HUES6 (cell line): ENCODE data around the gene CORIN.

Experiments
- H3K27ac ChIP-seq: 2 replicates; pipeline ENCODE4 v1.7.0; 2013; ENCODE audit warnings: low read depth, mild to moderate bottlenecking, low read length, inconsistent platforms
- H3K27me3 ChIP-seq: 2 replicates; pipeline ENCODE4 v1.6.1; 2013; ENCODE audit warnings: low read length; ENCODE audit not compliant: control insufficient read depth, insufficient read depth
- H3K36me3 ChIP-seq: 2 replicates; pipeline ENCODE4 v1.6.1; 2013; ENCODE audit warnings: low read length; ENCODE audit not compliant: control insufficient read depth, insufficient read depth
- H3K4me1 ChIP-seq: 2 replicates; pipeline ENCODE4 v1.6.1; 2013; ENCODE audit warnings: low read length; ENCODE audit not compliant: control insufficient read depth, insufficient read depth
- H3K4me3 ChIP-seq: 2 replicates; pipeline ENCODE4 v1.5.1; 2013; ENCODE audit warnings: low read depth, low read length
- H3K9ac ChIP-seq: one replicate; pipeline ENCODE4 v1.6.1; 2013; ENCODE audit warnings: mild to moderate bottlenecking, low read length
- H3K9me3 ChIP-seq: 2 replicates; pipeline ENCODE4 v1.6.1; 2013; ENCODE audit warnings: low read depth, low read length; ENCODE audit not compliant: control insufficient read depth, insufficient read depth

Gene CORIN

DNA sequence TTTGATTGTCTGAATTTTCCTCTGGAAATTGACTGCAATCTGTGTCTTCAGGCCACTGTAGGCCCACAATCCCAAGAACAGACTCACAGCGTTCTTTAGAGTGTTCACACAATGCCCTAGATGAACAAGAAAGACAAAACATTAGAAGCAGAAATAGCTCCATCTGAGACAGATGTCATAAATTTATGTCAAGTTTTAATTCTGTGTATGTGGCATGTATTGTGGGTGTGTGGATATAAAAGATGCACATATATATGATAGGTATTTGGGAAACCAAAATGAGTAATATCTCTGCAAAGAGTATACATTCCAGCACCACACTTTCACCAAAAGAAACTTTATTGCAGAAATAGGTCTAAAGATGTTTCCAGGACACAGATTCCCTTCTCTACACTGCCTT lies 176.1 kb downstream of the CORIN start:
- Histone ChIP-seq H3K4me1 (no peaks in the 10 kb centered on the region), H3K4me3 (no peak overlapping the region), H3K27ac (no peak overlapping the region), H3K27me3 (no peaks in the 10 kb centered on the region), H3K9me3 (peaks cover 9% of the 10 kb centered on the region; the same call in 1 of the 2 replicates), H3K36me3 (no peaks in the 10 kb centered on the region), H3K9ac (no peak overlapping the region)

GRCh38 chr4:47659342-47659741 lies 178.5 kb downstream of the CORIN start:
- H3K27ac ChIP-seq = no peak overlapping the region
- peaks cover 9% of the 10 kb centered on the region; the same call in 1 of the 2 replicates for H3K9me3 ChIP-seq
- no peak overlapping the region for H3K4me3 ChIP-seq
- no peak overlapping the region for H3K9ac ChIP-seq
- no peaks in the 10 kb centered on the region for H3K4me1 ChIP-seq
- no peaks in the 10 kb centered on the region for H3K36me3 ChIP-seq
- H3K27me3 ChIP-seq = no peaks in the 10 kb centered on the region

DNA sequence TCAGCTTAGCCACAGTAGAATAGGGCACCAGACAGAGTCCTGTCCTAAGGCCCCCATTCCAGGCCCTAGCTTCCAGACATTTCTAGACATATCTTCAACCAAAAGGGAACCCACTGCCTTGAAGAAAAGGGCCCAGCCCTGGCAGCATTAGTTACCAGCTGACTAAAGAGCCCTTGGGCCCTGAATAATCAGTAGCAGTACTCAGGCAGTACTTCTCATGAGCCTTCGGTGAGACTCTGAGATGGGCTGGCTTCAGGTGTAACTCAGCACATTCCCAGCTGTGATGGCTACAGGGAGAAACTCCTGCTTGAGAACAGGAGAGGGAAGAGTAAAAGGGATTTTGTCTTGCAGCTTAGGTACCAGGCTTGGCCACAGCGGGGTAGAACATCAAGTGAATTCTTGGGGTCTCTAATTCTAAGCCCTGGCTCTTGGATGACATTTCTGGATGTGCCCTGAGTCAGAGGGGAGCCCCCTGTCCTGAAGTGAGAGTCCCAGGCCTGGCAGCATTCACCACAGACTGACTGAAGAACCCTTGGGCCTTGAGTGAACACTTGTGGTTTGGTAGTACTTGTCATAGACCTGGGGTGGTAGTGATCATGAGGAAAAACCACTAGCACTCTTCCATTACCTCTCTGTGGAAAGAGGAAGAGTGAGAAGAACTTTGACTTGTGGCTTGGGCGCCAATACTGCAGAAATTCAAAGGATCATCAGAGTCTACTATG lies 182.7 kb downstream of the CORIN start:
- Histone ChIP-seq H3K27me3 (no peaks in the 10 kb centered on the region), H3K9me3 (peaks cover 9% of the 10 kb centered on the region; the same call in 1 of the 2 replicates), H3K27ac (no peak overlapping the region), H3K4me1 (peaks cover 8% of the 10 kb centered on the region; the same call in 1 of the 2 replicates), H3K9ac (no peak overlapping the region), H3K36me3 (no peaks in the 10 kb centered on the region), H3K4me3 (no peak overlapping the region)

- Histone ChIP-seq H3K4me1 (peaks cover 8% of the 10 kb centered on the region; the same call in 1 of the 2 replicates), H3K27me3 (no peaks in the 10 kb centered on the region), H3K9me3 (no peaks in the 10 kb centered on the region), H3K9ac (no peak overlapping the region), H3K27ac (no peak overlapping the region), H3K36me3 (no peaks in the 10 kb centered on the region), H3K4me3 (no peak overlapping the region)
Measured at GRCh38 chr4:47652092-47652491, 185.8 kb downstream of the CORIN start.

DNA sequence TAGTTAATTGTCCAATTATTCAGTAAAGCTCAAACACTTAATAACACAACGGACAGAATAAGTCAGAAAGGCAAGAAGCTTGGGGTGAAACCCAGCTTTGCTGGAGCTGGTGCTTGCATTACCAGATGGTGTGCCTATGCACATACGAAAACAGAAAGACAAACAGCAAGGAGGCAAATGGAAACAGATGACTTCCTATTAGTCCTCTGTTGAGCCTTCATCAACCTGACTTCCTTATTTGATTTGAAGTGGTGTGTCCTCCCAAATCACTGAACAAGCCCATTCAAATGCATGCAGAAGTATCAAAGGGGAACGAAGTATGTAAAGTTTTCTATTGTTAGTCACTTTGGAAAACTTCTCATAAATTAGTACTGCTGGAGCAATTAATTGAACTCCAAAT lies 186.6 kb downstream of the CORIN start:
- Histone ChIP-seq H3K4me3 (no peak overlapping the region), H3K9me3 (no peaks in the 10 kb centered on the region), H3K27me3 (no peaks in the 10 kb centered on the region), H3K4me1 (peaks cover 8% of the 10 kb centered on the region; the same call in 1 of the 2 replicates), H3K9ac (no peak overlapping the region), H3K27ac (no peak overlapping the region), H3K36me3 (no peaks in the 10 kb centered on the region)

DNA sequence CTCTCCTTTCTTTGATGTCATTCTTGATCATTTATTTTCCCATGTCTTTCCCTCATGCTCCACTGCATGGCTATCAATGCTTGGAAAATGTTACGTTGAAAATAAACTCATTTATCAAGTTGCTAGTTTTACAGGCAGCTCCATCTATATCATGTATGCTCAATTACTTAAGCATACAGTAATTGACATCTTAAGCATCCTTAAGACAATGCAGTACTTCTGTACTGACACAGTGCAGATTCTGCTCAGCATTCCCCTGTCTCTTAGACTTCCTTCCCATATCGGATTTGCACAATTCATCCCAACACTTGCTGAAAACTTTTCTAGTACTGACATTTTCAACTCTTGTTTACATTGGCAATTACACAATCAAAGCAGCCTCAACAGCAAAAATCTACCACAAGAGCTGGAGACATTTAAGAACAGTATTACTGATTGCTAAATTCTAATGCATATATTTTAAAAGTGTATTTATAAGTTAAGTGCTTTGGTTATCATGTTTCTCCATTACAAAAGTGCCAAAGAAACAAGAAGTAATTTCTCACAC lies 187.2 kb downstream of the CORIN start:
- no peak overlapping the region for H3K27ac ChIP-seq
- no peaks in the 10 kb centered on the region for H3K9me3 ChIP-seq
- H3K27me3 ChIP-seq = no peaks in the 10 kb centered on the region

GRCh38 chr4:47647544-47647943 lies 190.3 kb downstream of the CORIN start:
- Histone ChIP-seq H3K9ac (no peak overlapping the region), H3K4me3 (no peak overlapping the region), H3K4me1 (peaks cover 8% of the 10 kb centered on the region; the same call in 1 of the 2 replicates), H3K9me3 (no peaks in the 10 kb centered on the region), H3K27ac (no peak overlapping the region), H3K27me3 (no peaks in the 10 kb centered on the region), H3K36me3 (no peaks in the 10 kb centered on the region)

More for the DNA sequence above, 187.2 kb downstream of the CORIN start:
- Histone ChIP-seq H3K4me1 (peaks cover 8% of the 10 kb centered on the region; the same call in 1 of the 2 replicates), H3K4me3 (no peak overlapping the region), H3K9ac (no peak overlapping the region), H3K36me3 (no peaks in the 10 kb centered on the region)

DNA sequence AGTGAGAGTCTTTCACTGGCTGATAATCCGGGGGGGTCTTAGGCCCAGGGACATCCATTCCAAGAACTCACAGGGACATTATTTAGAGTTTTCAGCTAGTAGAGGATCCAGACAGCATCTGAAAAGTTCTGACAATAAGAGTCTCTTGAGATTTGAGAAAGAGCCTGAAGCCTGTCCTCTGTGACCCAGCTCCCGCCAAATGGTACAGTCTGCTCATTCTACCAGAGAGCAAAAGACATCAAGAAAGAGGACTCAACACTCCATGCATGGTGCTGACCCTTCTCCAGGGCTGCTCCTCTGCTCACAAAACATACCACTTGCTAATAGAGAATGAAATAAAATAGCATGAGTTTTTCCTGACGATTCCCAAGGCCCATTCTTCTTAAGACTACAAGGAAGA lies 190.8 kb downstream of the CORIN start:
- H3K9ac ChIP-seq = no peak overlapping the region
- peaks cover 8% of the 10 kb centered on the region; the same call in 1 of the 2 replicates for H3K4me1 ChIP-seq
- no peaks in the 10 kb centered on the region for H3K36me3 ChIP-seq
- no peak overlapping the region for H3K27ac ChIP-seq
- no peak overlapping the region for H3K4me3 ChIP-seq
- no peaks in the 10 kb centered on the region for H3K27me3 ChIP-seq
- H3K9me3 ChIP-seq = no peaks in the 10 kb centered on the region

DNA sequence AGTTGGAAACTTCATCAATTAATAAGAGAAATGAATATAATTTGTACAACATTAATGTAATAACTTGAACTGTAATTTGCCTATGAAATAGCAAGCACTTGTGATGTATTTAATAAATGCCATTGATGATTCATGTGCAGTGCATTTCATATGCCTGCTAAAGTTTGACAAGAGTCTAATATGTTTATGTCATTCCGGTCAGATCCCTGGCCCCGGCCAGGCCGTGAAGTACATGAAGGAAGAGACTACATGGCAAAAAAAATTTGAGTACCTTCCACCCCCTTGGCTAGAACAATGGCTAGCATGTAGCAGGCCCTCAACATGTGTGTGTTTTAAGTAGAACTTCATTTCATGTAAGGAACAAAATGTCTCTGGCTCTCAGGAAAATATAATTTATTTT lies 191.5 kb downstream of the CORIN start:
- Histone ChIP-seq H3K27me3 (no peaks in the 10 kb centered on the region), H3K4me3 (no peak overlapping the region), H3K4me1 (peaks cover 5% of the 10 kb centered on the region; the same call in 1 of the 2 replicates), H3K27ac (no peak overlapping the region), H3K9ac (no peak overlapping the region), H3K9me3 (no peaks in the 10 kb centered on the region), H3K36me3 (no peaks in the 10 kb centered on the region)

- no peaks in the 10 kb centered on the region for H3K4me1 ChIP-seq
- H3K9me3 ChIP-seq = no peaks in the 10 kb centered on the region
- H3K36me3 ChIP-seq = no peaks in the 10 kb centered on the region
- no peak overlapping the region for H3K4me3 ChIP-seq
- H3K9ac ChIP-seq = no peak overlapping the region
- H3K27ac ChIP-seq = no peak overlapping the region
- no peaks in the 10 kb centered on the region for H3K27me3 ChIP-seq
Measured at GRCh38 chr4:47643845-47644244, 194.0 kb downstream of the CORIN start.

GRCh38 chr4:47642985-47643760 lies 194.7 kb downstream of the CORIN start:
- Histone ChIP-seq H3K27me3 (no peaks in the 10 kb centered on the region), H3K9me3 (no peaks in the 10 kb centered on the region), H3K4me3 (no peak overlapping the region), H3K9ac (no peak overlapping the region), H3K4me1 (no peaks in the 10 kb centered on the region), H3K27ac (no peak overlapping the region), H3K36me3 (no peaks in the 10 kb centered on the region)
